ENCODE results near the gene AHI1.

Gene AHI1

DNA sequence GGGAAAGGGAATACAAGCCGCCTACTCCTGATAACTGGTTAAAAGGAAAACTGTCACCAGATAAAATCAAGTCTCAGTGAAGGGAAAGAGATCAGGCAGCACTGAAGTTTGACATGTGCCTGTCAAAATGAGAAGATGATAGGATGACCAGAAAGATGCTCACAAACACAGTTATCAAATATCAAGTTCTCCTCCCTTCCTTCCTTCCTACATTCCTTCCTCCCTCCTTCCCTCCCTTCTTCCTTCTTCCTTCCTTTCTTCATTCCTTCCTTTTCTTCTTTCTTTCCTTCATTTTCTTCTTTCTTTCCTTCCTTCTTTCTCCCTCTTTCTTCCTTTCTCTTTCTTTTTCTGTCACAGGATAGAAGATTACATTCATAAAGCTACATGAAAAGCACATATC lies 261.2 kb downstream of the AHI1 start:
- H3K4me1 Mint-ChIP-seq, result peaks cover 14% of the 10 kb centered on the region
- H3K36me3 Mint-ChIP-seq (ENCODE audit: low read depth), result no peaks in the 10 kb centered on the region
- H3K27me3 Mint-ChIP-seq, result peaks cover 1% of the 10 kb centered on the region
- DNase-seq, result no peak
- no peak overlapping the region for H3K4me3 Mint-ChIP-seq
- no peak for ATAC-seq
- H3K9me3 Mint-ChIP-seq, result no peaks in the 10 kb centered on the region
- H3K27ac Mint-ChIP-seq, result no peak overlapping the region

DNA sequence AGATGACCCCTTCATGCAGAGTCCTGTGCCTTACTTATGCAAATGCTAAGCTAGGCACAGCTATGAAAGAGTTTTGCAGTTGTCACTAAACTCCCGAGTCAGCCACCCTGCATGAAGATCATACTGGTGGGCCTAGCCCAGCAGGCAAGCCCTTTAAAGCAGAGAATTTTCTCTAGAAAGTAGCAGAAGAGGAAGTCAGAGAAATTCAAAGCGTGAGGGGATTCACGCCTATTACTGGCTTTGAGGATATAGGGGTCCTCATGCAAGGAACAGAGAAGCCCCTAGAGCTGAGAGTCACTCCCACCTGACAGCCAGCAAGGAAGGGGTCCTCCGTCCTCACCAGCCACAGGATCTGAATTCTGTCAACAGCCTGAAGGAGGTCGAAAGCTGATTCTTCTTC lies 261.8 kb downstream of the AHI1 start:
- Mint-ChIP-seq H3K36me3 (ENCODE audit: low read depth) (no peaks in the 10 kb centered on the region), H3K9me3 (no peaks in the 10 kb centered on the region)

DNA sequence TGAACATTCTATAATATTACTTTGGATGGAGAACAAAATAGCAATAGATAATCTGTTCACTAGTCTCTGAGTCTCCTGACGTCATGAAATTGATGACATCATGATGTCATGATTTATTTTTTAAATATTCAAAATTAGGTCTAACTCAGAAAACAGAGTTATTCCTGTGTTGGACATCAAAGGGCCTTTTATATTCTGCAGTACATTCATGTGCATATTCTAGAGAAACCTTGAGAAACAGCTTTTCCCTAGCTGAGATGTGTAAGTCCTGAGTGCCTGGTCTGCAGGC lies 263.1 kb downstream of the AHI1 start:
- peaks cover 1% of the 10 kb centered on the region for H3K27me3 Mint-ChIP-seq
- peaks cover 16% of the 10 kb centered on the region for H3K4me1 Mint-ChIP-seq
- no peaks in the 10 kb centered on the region for H3K9me3 Mint-ChIP-seq
- H3K27ac Mint-ChIP-seq, result no peak overlapping the region
- no peaks in the 10 kb centered on the region for H3K36me3 Mint-ChIP-seq (ENCODE audit: low read depth)
- ATAC-seq (no peak), DNase-seq (no peak)
- no peak overlapping the region for H3K4me3 Mint-ChIP-seq

More for the DNA sequence above, 261.8 kb downstream of the AHI1 start:
- no peak for DNase-seq
- H3K4me3 Mint-ChIP-seq, result no peak overlapping the region
- peaks cover 1% of the 10 kb centered on the region for H3K27me3 Mint-ChIP-seq
- H3K27ac Mint-ChIP-seq, result no peak overlapping the region
- H3K4me1 Mint-ChIP-seq, result peaks cover 16% of the 10 kb centered on the region
- ATAC-seq, result no peak

DNA sequence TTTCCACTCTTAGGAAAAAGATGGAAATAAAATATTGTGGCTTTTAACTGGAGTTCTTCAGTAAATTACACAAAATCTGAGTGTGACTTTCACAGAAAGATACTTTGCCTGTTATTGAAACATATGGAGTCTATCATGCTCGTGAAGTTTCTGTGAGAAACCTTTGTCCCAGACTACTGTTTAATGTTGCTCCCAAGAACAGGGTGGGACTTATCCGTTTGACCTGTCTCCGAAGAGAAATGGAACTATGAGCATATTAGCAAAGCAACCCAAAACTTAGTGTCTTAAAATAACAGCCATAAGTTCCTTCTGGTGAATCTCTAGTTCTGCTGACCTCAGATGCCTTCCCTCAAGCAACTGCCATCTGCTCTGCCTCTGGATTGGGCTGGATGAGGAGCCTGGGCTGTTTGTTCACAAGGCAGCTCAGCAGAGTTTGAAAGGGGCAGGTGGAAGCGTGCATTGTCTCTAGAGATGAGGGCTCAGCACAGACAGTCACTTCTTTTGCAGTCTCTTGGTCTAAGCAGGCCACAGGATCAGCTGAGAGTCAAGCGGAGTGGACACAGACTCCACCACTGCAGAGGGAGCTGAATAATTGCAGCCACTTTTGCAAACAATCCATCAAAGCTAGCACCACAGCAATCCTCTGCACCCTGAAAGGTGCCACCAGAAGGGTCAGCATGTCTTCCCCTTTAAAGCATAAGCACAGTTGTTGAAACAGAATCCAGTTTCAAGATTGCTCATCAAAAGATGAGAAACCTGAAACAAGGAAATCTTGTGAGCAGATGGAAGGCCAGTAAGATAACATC lies 263.7 kb downstream of the AHI1 start:
- Mint-ChIP-seq H3K9me3 (no peaks in the 10 kb centered on the region), H3K27me3 (peaks cover 1% of the 10 kb centered on the region), H3K36me3 (ENCODE audit: low read depth) (no peaks in the 10 kb centered on the region), H3K4me3 (no peak overlapping the region), H3K4me1 (peaks cover 16% of the 10 kb centered on the region), H3K27ac (no peak overlapping the region)
- no peak for DNase-seq
- ATAC-seq, result no peak

All from activated naive CD8-positive, alpha-beta T cell treated with anti-CD3 and anti-CD28 coated beads, Interleukin-2, amount 50 U/mL, for 24 hours (primary cell).